Measurements from ENCODE around the gene DCUN1D3.

DCUN1D3 gene

DNA sequence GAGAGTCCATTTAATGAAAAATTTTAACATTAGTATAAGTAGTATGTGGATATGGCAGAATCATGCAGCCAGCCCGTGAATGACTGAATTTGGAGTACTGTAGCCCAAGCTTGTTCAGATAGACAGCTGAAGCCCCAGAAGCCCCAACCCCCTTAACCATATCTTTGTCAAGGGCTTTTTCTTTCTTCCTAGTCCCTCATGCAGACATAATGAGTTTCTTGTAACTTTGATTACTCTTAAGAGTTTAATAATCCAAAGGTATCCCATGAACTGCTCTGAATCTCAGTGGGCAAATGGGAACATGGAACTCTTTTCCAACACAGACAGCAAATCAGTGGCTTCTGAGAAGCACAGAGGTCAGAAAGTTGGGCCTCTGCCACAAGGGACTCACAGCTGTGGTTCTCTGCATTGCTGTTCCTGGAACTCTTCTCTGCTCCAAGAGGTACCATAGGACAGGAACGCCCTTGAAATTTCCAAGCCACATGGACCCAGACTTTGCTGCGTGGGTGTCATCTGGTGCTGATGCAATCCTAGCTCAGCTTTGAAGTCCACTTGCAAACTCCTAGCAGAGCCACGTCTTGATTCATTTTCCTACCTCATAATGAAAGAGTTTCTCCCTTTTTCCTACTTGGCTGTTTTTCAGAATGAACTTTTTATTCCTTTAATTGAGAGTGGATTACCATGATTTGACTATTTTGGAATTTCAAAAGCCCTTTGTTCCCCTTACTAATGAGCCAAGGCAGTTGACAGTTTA is 18.5 kb upstream of the DCUN1D3 start:
- DNase-seq, result peak in 1 of 5 donors; percentile 38

- no peak for DNase-seq
Observed at GRCh38 chr16:20916942-20917341, 16.8 kb upstream of the DCUN1D3 start.

GRCh38 chr16:20916289-20916688 is 16.1 kb upstream of the DCUN1D3 start:
- DNase-seq, result no peak

DNA sequence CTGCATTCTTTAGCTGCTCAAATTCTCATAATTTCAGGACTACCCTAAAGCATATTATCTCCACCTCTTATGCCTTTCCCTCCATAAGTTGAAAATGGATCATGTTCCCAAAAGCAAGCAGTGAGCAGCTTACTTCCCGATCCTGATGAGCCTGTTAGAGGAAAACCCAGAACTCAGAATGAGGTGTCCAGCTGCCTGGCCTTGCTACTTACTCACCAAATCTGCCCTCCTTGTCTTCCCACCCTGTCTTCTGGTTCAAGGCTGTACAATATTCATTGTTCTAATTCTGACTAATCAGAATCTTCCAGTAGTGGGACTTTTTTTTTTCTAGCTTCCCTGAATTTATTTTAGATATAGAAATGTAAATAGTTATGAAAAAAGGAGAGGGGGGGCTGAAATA is 11.2 kb upstream of the DCUN1D3 start:
- DNase-seq, result no peak

DNA sequence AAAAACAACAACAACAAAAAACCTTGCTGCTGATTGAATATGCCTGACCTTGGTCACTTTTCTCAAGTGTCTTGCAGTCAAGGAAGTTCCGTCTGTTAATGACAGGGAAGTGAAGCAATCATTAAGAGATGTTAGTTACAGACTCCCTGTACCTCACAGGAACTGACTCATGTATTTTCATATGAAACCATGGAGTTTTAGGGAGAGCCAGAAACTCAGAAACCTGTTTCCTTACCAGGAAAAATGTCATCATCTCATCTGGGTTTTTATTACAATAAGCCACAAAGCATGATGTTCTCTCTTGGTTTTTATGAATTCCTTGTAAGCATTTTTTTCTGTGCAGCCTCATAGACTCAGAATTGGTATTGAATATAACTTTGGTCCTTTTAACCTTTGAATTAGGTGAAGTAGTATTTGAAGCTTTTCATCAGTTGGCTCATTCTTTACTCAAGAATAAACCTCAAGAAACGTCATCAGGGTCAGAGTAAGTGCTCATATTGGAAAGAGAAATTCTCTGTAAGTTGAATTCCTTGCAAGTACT is 10.7 kb upstream of the DCUN1D3 start:
- peak in 1 of 5 donors; percentile 78 for DNase-seq

- no peak for DNase-seq
Observed at GRCh38 chr16:20906341-20907255, 6.4 kb upstream of the DCUN1D3 start.

GRCh38 chr16:20905576-20905975 is 5.4 kb upstream of the DCUN1D3 start:
- DNase-seq, result no peak

DNA sequence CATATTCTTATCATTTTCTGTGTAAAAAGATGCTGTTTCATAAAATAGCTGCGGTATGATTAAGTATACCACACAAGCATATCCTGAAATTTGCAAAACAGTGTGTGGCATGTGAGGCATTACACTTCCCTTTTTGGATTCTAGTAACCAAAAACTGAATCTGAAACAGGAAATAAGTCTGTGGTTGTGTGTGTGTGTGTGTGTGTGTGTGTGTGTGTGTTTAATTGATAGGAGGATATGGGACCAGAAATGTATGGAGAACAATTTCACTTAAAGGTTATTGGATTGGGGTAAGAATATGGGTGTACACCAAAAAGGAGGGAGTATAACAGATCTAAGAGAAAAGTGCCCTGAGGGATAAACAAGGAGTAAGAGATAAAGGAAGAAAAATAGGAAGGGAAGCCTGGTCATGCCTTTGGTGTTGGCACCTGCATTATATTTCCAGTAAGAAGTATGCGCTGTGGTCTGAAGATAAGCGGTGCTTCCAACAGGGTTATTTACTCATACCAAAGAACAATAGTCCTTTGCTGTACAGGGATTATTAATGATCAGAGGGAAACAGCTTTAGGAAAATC is 4.4 kb upstream of the DCUN1D3 start:
- peak in 2 of 5 donors; percentile 18 to 81 for DNase-seq

- DNase-seq, result no peak
Observed at GRCh38 chr16:20903899-20904506, 3.8 kb upstream of the DCUN1D3 start.

DNA sequence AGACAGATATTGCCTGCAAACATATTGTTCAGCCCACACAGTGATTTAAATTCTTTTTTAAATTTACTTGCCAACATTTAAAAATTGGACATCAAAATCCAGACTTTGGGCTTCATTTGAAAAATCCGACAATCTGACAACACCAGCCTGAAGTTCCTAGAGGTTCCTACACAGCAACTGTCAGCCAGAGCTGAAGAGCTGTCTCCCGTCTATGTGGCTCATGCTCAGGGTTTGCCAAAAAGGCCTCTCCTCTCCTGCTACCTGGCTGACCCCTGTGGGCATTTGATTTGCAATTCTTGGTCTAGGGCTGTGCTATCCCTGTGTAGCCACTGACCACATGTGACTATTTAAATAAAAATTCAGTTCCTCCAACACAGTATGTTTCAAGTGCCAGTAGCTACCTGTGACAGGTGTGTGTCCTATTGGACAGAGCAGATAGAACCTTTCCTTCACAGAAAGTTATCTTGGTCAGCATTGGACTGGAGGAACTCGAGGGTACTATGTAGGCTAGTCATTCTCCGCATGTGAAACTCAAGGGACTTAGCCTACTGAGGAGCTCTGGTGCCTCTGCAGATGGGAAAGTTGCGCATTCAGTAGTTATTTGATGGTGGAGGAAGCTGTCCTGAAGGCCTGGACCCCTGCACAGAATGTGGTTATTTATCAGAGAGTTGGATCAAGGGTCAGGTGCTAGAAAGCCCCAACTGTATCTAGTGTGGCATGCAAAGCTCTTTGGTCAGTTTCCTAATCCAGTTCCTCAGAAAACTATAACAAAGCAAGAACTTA is 3.1 kb upstream of the DCUN1D3 start:
- no peak for DNase-seq

- no peak for DNase-seq
Observed at GRCh38 chr16:20902426-20902825, 2.3 kb upstream of the DCUN1D3 start.

DNA sequence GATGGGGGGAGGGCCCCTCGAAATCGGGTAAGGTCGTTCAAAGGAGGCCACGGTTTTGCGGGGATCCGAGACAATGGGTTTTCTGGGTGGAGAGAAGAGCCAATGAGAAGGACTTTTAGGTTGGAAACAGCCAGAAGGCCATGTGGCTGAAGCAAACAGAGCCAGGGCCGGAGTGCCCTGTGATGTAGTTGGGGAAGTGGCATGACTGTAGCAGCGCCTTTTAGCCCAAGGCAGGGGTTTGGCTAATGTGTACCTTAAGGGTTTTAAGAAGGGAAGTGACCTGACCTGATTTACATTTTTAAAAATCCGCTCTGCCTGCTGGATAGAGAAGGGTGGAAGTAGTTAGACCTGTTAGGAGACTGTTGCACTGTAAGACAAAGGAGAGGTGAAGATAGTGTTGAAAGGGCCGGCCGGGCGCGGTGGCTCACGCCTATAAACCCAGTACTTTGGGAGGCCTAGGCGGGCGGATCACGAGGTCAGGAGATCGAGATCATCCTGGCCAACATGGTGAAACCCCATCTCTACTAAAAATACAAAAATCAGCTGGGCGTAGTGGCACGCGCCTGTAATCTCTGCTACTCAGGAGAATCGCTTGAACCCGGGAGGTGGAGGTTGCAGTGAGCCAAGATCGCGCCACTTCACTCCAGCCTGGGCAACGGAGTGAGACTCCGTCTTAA is 1.4 kb upstream of the DCUN1D3 start:
- peak in 3 of 5 donors; percentile 3 to 36 (median 3) for DNase-seq

DNA sequence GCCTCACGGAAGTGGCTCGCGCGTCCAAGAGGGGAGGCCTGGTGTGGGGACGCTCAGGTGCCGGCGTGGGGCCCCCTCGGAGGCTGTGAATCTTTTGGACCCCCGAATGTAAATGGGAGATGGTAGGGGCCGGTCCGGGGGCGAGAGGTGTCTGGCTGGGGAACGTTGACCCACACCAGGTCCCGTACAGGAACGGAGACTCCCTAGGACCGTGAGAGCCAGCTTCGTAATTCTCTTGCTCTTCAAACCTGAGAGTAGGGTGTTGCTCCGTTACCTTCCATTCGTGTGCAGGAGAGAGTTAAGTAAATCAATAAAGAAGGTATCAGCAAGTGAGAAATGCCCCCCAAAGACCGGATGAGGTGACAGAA is 894 bp upstream of the DCUN1D3 start:
- no peak for DNase-seq

DNA sequence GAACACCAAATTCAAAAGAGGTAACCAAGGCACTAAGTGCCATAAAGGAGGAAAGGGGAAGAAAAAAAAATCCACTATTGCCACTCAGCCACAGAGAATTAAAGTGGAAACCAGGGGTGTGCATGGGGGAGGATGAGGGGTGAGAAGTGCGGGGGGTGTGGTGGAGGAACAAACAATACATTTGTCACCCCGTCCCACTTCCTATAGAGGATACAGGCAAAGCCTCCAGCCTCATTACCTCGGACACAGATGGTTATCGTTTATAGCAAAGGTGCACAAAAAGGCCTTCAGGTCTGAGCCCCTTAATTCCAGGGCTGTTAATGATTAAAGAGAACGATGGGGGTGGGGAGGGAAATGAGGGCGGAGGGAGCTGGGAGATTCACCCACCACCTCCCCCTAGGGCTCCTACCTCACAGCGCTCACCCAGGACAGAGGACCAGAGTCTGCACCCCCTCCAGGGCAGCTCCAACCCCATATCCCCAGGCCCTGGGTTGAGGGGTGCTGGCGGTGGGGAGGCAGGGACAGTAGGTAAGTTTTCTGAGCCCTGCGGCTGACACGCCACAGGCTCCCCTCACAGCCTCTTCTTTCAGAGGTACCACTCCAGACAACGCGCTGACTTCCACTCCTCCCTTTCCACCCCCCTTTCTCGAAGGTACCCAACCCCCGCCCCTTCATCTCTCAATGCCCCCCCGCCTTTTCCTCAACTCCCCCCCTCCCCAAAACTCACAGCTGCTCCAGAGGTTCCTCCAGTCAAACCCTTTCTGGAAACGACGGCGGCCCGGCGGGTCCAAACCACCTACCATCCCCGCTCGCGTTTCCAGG is 470 bp downstream of the DCUN1D3 start:
- peak in 2 of 5 donors; percentile 6 to 14 for DNase-seq

DNA sequence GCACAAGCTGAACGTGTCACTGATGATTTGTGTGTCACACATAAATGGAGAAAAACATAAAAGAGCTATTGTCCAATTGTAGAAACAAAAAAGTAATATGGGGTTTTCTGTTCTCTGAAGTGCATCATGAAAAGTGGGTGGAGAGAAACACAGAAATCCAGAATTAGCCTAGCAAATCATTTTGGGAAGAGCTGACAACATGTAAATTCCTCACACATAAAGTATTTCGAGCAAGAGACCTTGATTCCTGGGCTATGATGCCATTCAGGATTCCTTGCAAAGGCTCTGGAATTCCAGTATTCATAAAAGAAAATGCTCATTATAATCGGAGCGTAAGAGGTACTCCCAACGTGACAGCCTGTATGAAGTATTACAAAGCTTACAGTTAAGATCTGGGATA is 1.1 kb downstream of the DCUN1D3 start:
- DNase-seq, result no peak

GRCh38 chr16:20897922-20898321 is 2.2 kb downstream of the DCUN1D3 start:
- DNase-seq, result no peak

- no peak for DNase-seq
Observed at GRCh38 chr16:20897253-20897897, 2.8 kb downstream of the DCUN1D3 start.

DNA sequence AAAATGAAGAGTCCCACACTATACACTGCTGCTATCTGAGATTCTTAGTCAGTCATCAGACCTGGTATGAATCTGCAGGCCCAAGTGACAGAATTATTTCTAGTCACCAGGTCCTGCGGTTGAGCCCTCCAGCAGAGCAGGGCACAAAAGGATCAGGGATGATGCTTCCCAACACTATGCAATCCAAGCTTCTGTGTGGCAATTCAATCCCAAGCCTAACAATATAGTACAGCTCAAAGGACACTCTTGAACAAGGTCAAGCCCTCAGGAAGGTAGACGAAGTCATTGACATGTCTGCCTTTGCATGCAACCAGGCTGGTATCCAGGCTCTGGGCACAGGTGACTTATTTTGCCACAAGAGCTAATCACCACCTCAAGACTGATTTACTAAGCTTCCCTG is 5.8 kb downstream of the DCUN1D3 start:
- no peak for DNase-seq

- no peak for DNase-seq
Observed at GRCh38 chr16:20889625-20890275, 10.4 kb downstream of the DCUN1D3 start.

Measured in T-helper 1 cell (primary cell).